GM12873 (cell line): ENCODE data around the gene MAP3K7CL.

ENCODE experiments used
- CTCF ChIP-seq: IDR thresholded peaks from 2 replicates; pipeline ENCODE4 v1.5.1; 2012; ENCODE audit warnings: low read depth, mild to moderate bottlenecking, moderate library complexity, low read length, control low read depth; ENCODE audit not compliant: insufficient read depth; ENCODE audit errors: missing control alignments

MAP3K7CL gene

GRCh38 chr21:29189353-29189752, 58.9 kb downstream of the MAP3K7CL start:
- TF ChIP-seq CTCF = no peak

GRCh38 chr21:29190923-29191331, 60.5 kb downstream of the MAP3K7CL start:
- no peak for TF ChIP-seq CTCF

- no peak for TF ChIP-seq CTCF
Measured at GRCh38 chr21:29193072-29193471, 62.6 kb downstream of the MAP3K7CL start.

GRCh38 chr21:29193901-29194300, 63.5 kb downstream of the MAP3K7CL start:
- TF ChIP-seq CTCF = no peak

GRCh38 chr21:29194342-29194741, 63.9 kb downstream of the MAP3K7CL start:
- TF ChIP-seq CTCF = no peak

- no peak for TF ChIP-seq CTCF
Measured at GRCh38 chr21:29194847-29195246, 64.4 kb downstream of the MAP3K7CL start.

- peak; percentile 68 for TF ChIP-seq CTCF
Measured at GRCh38 chr21:29195981-29196669, 65.7 kb downstream of the MAP3K7CL start.
